Mesodermal cell (in vitro differentiated cells): Measurements from ENCODE around the gene ASB18.
"Not testable (repeated sequence)": the region's sequence is repeated elsewhere in the genome, so short reads cannot be mapped to it uniquely, and the experiment has no call there.

Source experiments
- H3K27ac ChIP-seq: 2 replicates; pipeline ENCODE4 v1.7.0; 2013; ENCODE audit warnings: mild to moderate bottlenecking, low read depth, low read length, moderate library complexity; ENCODE audit not compliant: severe bottlenecking
- H3K36me3 ChIP-seq: 2 replicates; pipeline ENCODE4 v1.7.1; 2013; ENCODE audit warnings: mild to moderate bottlenecking, low read length, moderate library complexity; ENCODE audit not compliant: control insufficient read depth, insufficient read depth
- H3K4me1 ChIP-seq: one replicate; pipeline ENCODE4 v1.7.1; 2013; ENCODE audit warnings: mild to moderate bottlenecking, low read length; ENCODE audit not compliant: insufficient read depth, control insufficient read depth, poor library complexity, severe bottlenecking
- H3K4me3 ChIP-seq: 2 replicates; pipeline ENCODE4 v1.7.0; 2013; ENCODE audit warnings: low read length, control low read depth, mild to moderate bottlenecking; ENCODE audit not compliant: insufficient read depth, poor library complexity, severe bottlenecking; ENCODE audit errors: extremely low read depth
- H3K9me3 ChIP-seq: 2 replicates; pipeline ENCODE4 v1.7.1; 2013; ENCODE audit warnings: mild to moderate bottlenecking, low read length, moderate library complexity; ENCODE audit not compliant: control insufficient read depth
- WGBS, 2 experiments: methylation state at CpG; one replicate each; pipeline ENCODE4 v1.1.5; 2013; ENCODE audit warnings: missing lambda C conversion rate in 2 of 2; ENCODE audit not compliant: insufficient coverage in 2 of 2; 5-methylcytosine and 5-hydroxymethylcytosine counted together

Gene ASB18

GRCh38 chr2:236286873-236287545 lies 22.8 kb upstream of the ASB18 start:
- H3K4me1 ChIP-seq = peaks cover 3% of the 10 kb centered on the region
- H3K4me3 ChIP-seq = no peak overlapping the region
- peaks cover under 1% of the 10 kb centered on the region for H3K9me3 ChIP-seq
- 83 to 85% methylated on average over 6 to 7 of the region's 7 CpGs for WGBS, 2 experiments
- no peak overlapping the region for H3K27ac ChIP-seq
- H3K36me3 ChIP-seq = no peaks in the 10 kb centered on the region

GRCh38 chr2:236284208-236284607 lies 20.0 kb upstream of the ASB18 start:
- no peak overlapping the region for H3K4me3 ChIP-seq
- H3K36me3 ChIP-seq = no peaks in the 10 kb centered on the region
- no CpG with 5 or more reads among the region's 1 CpG for WGBS, 2 experiments
- H3K27ac ChIP-seq = no peak overlapping the region
- H3K9me3 ChIP-seq = peaks cover 4% of the 10 kb centered on the region
- peaks cover 3% of the 10 kb centered on the region for H3K4me1 ChIP-seq

- no CpG with 5 or more reads among the region's 1 CpG for WGBS, 2 experiments
Observed at GRCh38 chr2:236282406-236282805, 18.2 kb upstream of the ASB18 start.

GRCh38 chr2:236281423-236281822 lies 17.2 kb upstream of the ASB18 start:
- WGBS, 2 experiments = 91 to 100% methylated on average over 1 to 2 of the region's 3 CpGs
- H3K4me1 ChIP-seq = no peaks in the 10 kb centered on the region
- peaks cover 4% of the 10 kb centered on the region for H3K9me3 ChIP-seq
- H3K36me3 ChIP-seq = no peaks in the 10 kb centered on the region
- H3K27ac ChIP-seq = no peak overlapping the region
- H3K4me3 ChIP-seq = no peak overlapping the region

More at GRCh38 chr2:236282406-236282805, 18.2 kb upstream of the ASB18 start:
- no peaks in the 10 kb centered on the region for H3K36me3 ChIP-seq
- H3K9me3 ChIP-seq = peaks cover 4% of the 10 kb centered on the region
- no peak overlapping the region for H3K27ac ChIP-seq
- H3K4me1 ChIP-seq = peaks cover 3% of the 10 kb centered on the region
- no peak overlapping the region for H3K4me3 ChIP-seq

- H3K4me3 ChIP-seq = no peak overlapping the region
- H3K4me1 ChIP-seq = no peaks in the 10 kb centered on the region
- no peaks in the 10 kb centered on the region for H3K36me3 ChIP-seq
- WGBS, 2 experiments = 83% methylated on average over 3 of the region's 3 CpGs; no CpG with 5 or more reads in 1 of the 2 experiments
- no peak overlapping the region for H3K27ac ChIP-seq
- peaks cover 18% of the 10 kb centered on the region for H3K9me3 ChIP-seq
Observed at GRCh38 chr2:236273126-236273525, 8.9 kb upstream of the ASB18 start.

- Histone ChIP-seq H3K36me3 (no peaks in the 10 kb centered on the region), H3K9me3 (peaks cover 18% of the 10 kb centered on the region), H3K4me3 (no peak overlapping the region), H3K4me1 (no peaks in the 10 kb centered on the region), H3K27ac (no peak overlapping the region)
- 95 to 96% methylated on average over 4 to 5 of the region's 5 CpGs for WGBS, 2 experiments
Observed at GRCh38 chr2:236271851-236272250, 7.6 kb upstream of the ASB18 start.

- not testable (repeated sequence) for H3K4me3 ChIP-seq, H3K27ac ChIP-seq, H3K36me3 ChIP-seq, H3K4me1 ChIP-seq
- peaks cover 18% of the 10 kb centered on the region for H3K9me3 ChIP-seq
Observed at GRCh38 chr2:236269876-236270275, 5.7 kb upstream of the ASB18 start.

GRCh38 chr2:236265675-236266074 lies 1.5 kb upstream of the ASB18 start:
- Histone ChIP-seq H3K4me3 (no peak overlapping the region), H3K4me1 (no peaks in the 10 kb centered on the region), H3K36me3 (no peaks in the 10 kb centered on the region), H3K27ac (no peak overlapping the region), H3K9me3 (peaks cover 17% of the 10 kb centered on the region)

- 84 to 95% methylated on average over 2 to 3 of the region's 7 CpGs for WGBS, 2 experiments
Observed at GRCh38 chr2:236262238-236262637, 2.0 kb downstream of the ASB18 start.

GRCh38 chr2:236261452-236261851 lies 2.8 kb downstream of the ASB18 start:
- no peak overlapping the region for H3K4me3 ChIP-seq
- no peak overlapping the region for H3K27ac ChIP-seq
- WGBS, 2 experiments = 80 to 89% methylated on average over 5 to 6 of the region's 7 CpGs
- H3K4me1 ChIP-seq = no peaks in the 10 kb centered on the region
- no peaks in the 10 kb centered on the region for H3K9me3 ChIP-seq
- no peaks in the 10 kb centered on the region for H3K36me3 ChIP-seq

More at GRCh38 chr2:236262238-236262637, 2.0 kb downstream of the ASB18 start:
- Histone ChIP-seq H3K4me1 (no peaks in the 10 kb centered on the region), H3K4me3 (no peak overlapping the region), H3K36me3 (no peaks in the 10 kb centered on the region), H3K9me3 (no peaks in the 10 kb centered on the region), H3K27ac (no peak overlapping the region)

- H3K36me3 ChIP-seq = no peaks in the 10 kb centered on the region
- no peak overlapping the region for H3K27ac ChIP-seq
- H3K4me1 ChIP-seq = no peaks in the 10 kb centered on the region
- H3K9me3 ChIP-seq = no peaks in the 10 kb centered on the region
- no peak overlapping the region for H3K4me3 ChIP-seq
- 87 to 92% methylated on average over 4 to 6 of the region's 6 CpGs for WGBS, 2 experiments
Observed at GRCh38 chr2:236259371-236259770, 4.8 kb downstream of the ASB18 start.
